GM13977 (cell line): ENCODE data around the gene LARP1.
"Not testable (repeated sequence)": the region's sequence is repeated elsewhere in the genome, so short reads cannot be mapped to it uniquely, and the experiment has no call there.

Source experiments
- DNase-seq: peaks from one replicate; pipeline ENCODE4 v3.0.0; 2012; ENCODE audit warnings: low spot score
- in situ Hi-C: fragments of 300-500 bp; cut with MboI; formaldehyde crosslinking; loops from one replicate; pipeline ENCODE4 v1.12.0; 2022; ENCODE audit warnings: low sequenced_read_pairs, low pct_unique_long_range_greater_than_20kb, mixed read lengths, inconsistent platforms; ENCODE audit not compliant: unreplicated experiment
- TF ChIP-seq, protein P1 (sequence below): IDR thresholded peaks from 2 replicates; pipeline ENCODE4 v1.5.1; 2012; ENCODE audit warnings: mild to moderate bottlenecking, control low read depth; ENCODE audit not compliant: insufficient read depth; ENCODE audit errors: extremely low read depth, missing control alignments

Gene LARP1

GRCh38 chr5:154723740-154724505, 31.3 kb upstream of the LARP1 start:
- in situ Hi-C loops: no loop called here
- DNase-seq: no peak
- TF ChIP-seq, protein P1, sequence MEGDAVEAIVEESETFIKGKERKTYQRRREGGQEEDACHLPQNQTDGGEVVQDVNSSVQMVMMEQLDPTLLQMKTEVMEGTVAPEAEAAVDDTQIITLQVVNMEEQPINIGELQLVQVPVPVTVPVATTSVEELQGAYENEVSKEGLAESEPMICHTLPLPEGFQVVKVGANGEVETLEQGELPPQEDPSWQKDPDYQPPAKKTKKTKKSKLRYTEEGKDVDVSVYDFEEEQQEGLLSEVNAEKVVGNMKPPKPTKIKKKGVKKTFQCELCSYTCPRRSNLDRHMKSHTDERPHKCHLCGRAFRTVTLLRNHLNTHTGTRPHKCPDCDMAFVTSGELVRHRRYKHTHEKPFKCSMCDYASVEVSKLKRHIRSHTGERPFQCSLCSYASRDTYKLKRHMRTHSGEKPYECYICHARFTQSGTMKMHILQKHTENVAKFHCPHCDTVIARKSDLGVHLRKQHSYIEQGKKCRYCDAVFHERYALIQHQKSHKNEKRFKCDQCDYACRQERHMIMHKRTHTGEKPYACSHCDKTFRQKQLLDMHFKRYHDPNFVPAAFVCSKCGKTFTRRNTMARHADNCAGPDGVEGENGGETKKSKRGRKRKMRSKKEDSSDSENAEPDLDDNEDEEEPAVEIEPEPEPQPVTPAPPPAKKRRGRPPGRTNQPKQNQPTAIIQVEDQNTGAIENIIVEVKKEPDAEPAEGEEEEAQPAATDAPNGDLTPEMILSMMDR: no peak

- TF ChIP-seq, protein P1: no peak
- in situ Hi-C loops: no loop called here
- no peak for DNase-seq
These were observed 27.8 kb upstream of the LARP1 start for GRCh38 chr5:154727361-154727760.

GRCh38 chr5:154728939-154729588, 26.1 kb upstream of the LARP1 start:
- TF ChIP-seq, protein P1: no peak
- in situ Hi-C loops: no loop called here
- no peak for DNase-seq

DNA sequence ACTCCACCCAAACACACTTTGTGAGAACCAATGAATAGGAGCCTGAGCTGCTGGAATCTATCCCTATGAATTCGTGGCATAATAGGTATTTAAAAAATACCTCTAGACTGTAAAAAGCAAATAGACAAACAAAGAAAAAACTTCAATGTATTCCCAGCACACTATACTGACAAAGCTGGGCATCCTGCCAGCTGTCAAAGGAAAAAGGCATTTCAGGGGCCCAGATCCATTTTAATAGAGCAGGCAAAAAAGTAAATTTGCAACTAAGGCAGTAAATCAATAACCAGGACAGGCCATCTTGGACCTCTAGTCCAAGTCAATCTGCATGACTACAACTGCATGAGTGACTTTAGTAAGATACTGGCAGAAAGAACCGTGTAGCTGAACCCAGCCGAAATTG, 25.6 kb upstream of the LARP1 start:
- in situ Hi-C loops: no loop called here
- TF ChIP-seq, protein P1: no peak
- no peak for DNase-seq

DNA sequence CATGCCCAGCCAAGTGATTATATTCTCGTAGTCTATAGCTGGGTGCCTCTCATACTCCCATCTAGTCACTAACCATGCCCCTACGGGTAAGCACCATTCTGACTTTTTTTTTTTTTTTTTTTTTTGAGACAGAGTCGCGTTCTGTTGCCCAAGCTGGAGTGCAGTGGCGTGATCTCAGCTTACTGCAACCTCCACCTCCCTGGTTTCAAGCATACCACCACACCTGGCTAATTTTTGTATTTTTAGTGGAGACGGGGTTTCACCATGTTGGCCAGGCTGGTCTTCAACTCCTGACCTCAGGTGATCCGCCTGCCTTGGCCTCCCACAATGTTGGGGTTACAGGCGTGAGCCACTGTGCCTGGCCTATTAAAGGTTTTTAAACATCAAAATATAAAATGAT, 24.4 kb upstream of the LARP1 start:
- in situ Hi-C loops, DNase-seq: not testable (repeated sequence)

GRCh38 chr5:154732212-154732611, 23.0 kb upstream of the LARP1 start:
- DNase-seq: no peak
- in situ Hi-C loops: no loop called here
- TF ChIP-seq, protein P1: no peak
